AG04450 (cell line): ENCODE results near the gene FMO2. TPM values are rescaled to one million over a fixed set of nuclear protein-coding genes. Genes with fewer than 3 reads are reported as not detected.

Experiments
- CTCF ChIA-PET: fragments of 300-600, 350-600 bp; formaldehyde crosslinking; extraction: SDS; loops from one replicate; lab custom pipeline; 2022; ENCODE audit warnings: antibody characterized with exemption, inconsistent platforms; lab: Charles Lee
- POLR2A ChIA-PET: fragments of 350-600 bp; formaldehyde crosslinking; extraction: SDS; loops from one replicate; lab custom pipeline; 2021; ENCODE audit warnings: antibody characterized with exemption, inconsistent platforms; lab: Yijun Ruan, JAX
- DNase-seq: peaks from one replicate; pipeline ENCODE4 v3.0.0-alpha.2; 2011; ENCODE audit warnings: low read depth, low spot score
- H3K27ac ChIP-seq: one replicate; pipeline ENCODE4 v1.5.1; 2012; ENCODE audit warnings: low read depth, low read length, control low read depth
- H3K27me3 ChIP-seq: one replicate; pipeline ENCODE4 v1.6.0; 2012; ENCODE audit warnings: low read length; ENCODE audit not compliant: control insufficient read depth, insufficient read depth
- H3K4me3 ChIP-seq: 2 replicates; pipeline ENCODE4 v1.5.1; 2011; ENCODE audit warnings: mild to moderate bottlenecking, low read depth, low read length, control low read depth
- H3K9me3 ChIP-seq: 2 replicates; pipeline ENCODE4 v1.5.1; 2012; ENCODE audit warnings: low read length; ENCODE audit not compliant: control insufficient read depth, insufficient read depth
- CTCF ChIP-seq: IDR thresholded peaks from 2 replicates; pipeline ENCODE4 v1.5.1; 2011; ENCODE audit warnings: low read depth, low read length, control low read depth, inconsistent platforms
- polyA plus RNA-seq: library from polyadenylated mRNA; depleted of rRNA; stranded (reverse); fragments of >200 nt; gene quantifications from 2 replicates; pipeline ENCODE4 v1.2.3, GENCODE V29; 2011; rRNA removed
- small RNA-seq: library from RNA; depleted of rRNA; stranded (forward); fragments of <200 nt; gene quantifications from one replicate; pipeline ENCODE3, GENCODE V24; 2012; ENCODE audit warnings: low read depth; ENCODE audit not compliant: insufficient read length

The FMO2 gene
- polyA plus RNA-seq, 1 experiment, result 2.6 TPM

- Histone ChIP-seq H3K4me3 (no peak overlapping the region), H3K27me3 (peaks cover 6% of the 10 kb centered on the region), H3K9me3 (no peaks in the 10 kb centered on the region), H3K27ac (no peak overlapping the region)
- ChIA-PET POLR2A (no interaction called here), CTCF (interaction anchor here (0.7 to 1.3 kb wide), 5 partner anchors 12 to 290 kb away, joined by 3 to 5 read pairs (median 3); partner anchors contain the start of gene FMO4)
- no peak for DNase-seq
- no peak for TF ChIP-seq CTCF
Observed at GRCh38 chr1:171256940-171257606, 72.0 kb downstream of the FMO2 start.

- no peak overlapping the region for H3K4me3 ChIP-seq
- H3K9me3 ChIP-seq, result no peaks in the 10 kb centered on the region
- ChIA-PET POLR2A (no interaction called here), CTCF (interaction anchor here (0.8 to 1.3 kb wide), 3 partner anchors 12 to 291 kb away, joined by 3 to 5 read pairs (median 3); no protein-coding TSS in a partner anchor)
- no peak overlapping the region for H3K27ac ChIP-seq
- no peak for DNase-seq
- peaks cover 6% of the 10 kb centered on the region for H3K27me3 ChIP-seq
- no peak for TF ChIP-seq CTCF
Observed at GRCh38 chr1:171257607-171258076, 72.5 kb downstream of the FMO2 start.

- ChIA-PET CTCF (interaction anchor here (1.0 to 1.7 kb wide), 2 partner anchors 12 to 177 kb away, joined by 3 to 5 read pairs; no protein-coding TSS in a partner anchor), POLR2A (no interaction called here)
- H3K27me3 ChIP-seq, result peaks cover 6% of the 10 kb centered on the region
- H3K4me3 ChIP-seq, result no peak overlapping the region
- no peak overlapping the region for H3K27ac ChIP-seq
- H3K9me3 ChIP-seq, result no peaks in the 10 kb centered on the region
- no peak for TF ChIP-seq CTCF
- no peak for DNase-seq
Observed at GRCh38 chr1:171258429-171258828, 73.3 kb downstream of the FMO2 start.

GRCh38 chr1:171258943-171259342 is 73.8 kb downstream of the FMO2 start:
- Histone ChIP-seq H3K27ac (no peak overlapping the region), H3K27me3 (peaks cover 6% of the 10 kb centered on the region), H3K4me3 (no peak overlapping the region), H3K9me3 (no peaks in the 10 kb centered on the region)
- TF ChIP-seq CTCF, result no peak
- CTCF ChIA-PET, result interaction anchor here (1.0 to 1.7 kb wide), 2 partner anchors 12 to 178 kb away, joined by 3 to 5 read pairs; no protein-coding TSS in a partner anchor
- DNase-seq, result no peak
- POLR2A ChIA-PET, result no interaction called here

Small RNA genes lying within 50 kb of the gene (small RNA-seq; reads per million reads assigned to genes)
- not detected for gene RF00019

Other genes with a start within 250 kb of the FMO2 start
- not detected in 2 replicates for gene MROH9, start 249.8 kb upstream of the FMO2 start, polyA plus RNA-seq
- 2.8 and 3.0 TPM in 2 replicates for gene FMO3, start 94.4 kb upstream of the FMO2 start, polyA plus RNA-seq
- gene FMO1, start 63.2 kb downstream of the FMO2 start, polyA plus RNA-seq, result not detected in 2 replicates
- gene FMO4, start 128.9 kb downstream of the FMO2 start, polyA plus RNA-seq, result 0.46 and 1.2 TPM in 2 replicates